Right kidney (tissue), 9 donors: ENCODE data around the gene EIF3J.
"Not testable (repeated sequence)": the region's sequence is repeated elsewhere in the genome, so short reads cannot be mapped to it uniquely, and the experiment has no call there.

Experiments used
- DNase-seq: peaks from one replicate; pipeline ENCODE4 v3.0.0-alpha.2; 2016
- long read RNA-seq, 8 donors: transcript quantifications; one replicate each; lab custom pipeline, GENCODE V29; 2026

Gene EIF3J, protein sequence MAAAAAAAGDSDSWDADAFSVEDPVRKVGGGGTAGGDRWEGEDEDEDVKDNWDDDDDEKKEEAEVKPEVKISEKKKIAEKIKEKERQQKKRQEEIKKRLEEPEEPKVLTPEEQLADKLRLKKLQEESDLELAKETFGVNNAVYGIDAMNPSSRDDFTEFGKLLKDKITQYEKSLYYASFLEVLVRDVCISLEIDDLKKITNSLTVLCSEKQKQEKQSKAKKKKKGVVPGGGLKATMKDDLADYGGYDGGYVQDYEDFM
- long read RNA-seq, donor 1, transcript EIF3J-201 (8 exons, 2,569 nt) = major isoform, 14 of 58 reads
- long read RNA-seq, donor 1, partial matches to known transcripts = 41 of 58 reads
- long read RNA-seq, donor 1, other reads (novel, unspliced or antisense) = 0 of 58 reads
- long read RNA-seq, donor 2, transcript EIF3J-201 (8 exons, 2,569 nt) = major isoform, 9 of 27 reads
- long read RNA-seq, donor 2, partial matches to known transcripts = 16 of 27 reads
- long read RNA-seq, donor 2, other reads (novel, unspliced or antisense) = 0 of 27 reads
- long read RNA-seq, donor 3, partial matches to known transcripts = 12 of 15 reads
- long read RNA-seq, donor 3, other reads (novel, unspliced or antisense) = 0 of 15 reads
- long read RNA-seq, donor 4, transcript EIF3J-201 (8 exons, 2,569 nt) = major isoform, 10 of 62 reads
- long read RNA-seq, donor 4, partial matches to known transcripts = 51 of 62 reads
- long read RNA-seq, donor 4, other reads (novel, unspliced or antisense) = 0 of 62 reads
- long read RNA-seq, donor 5, transcript EIF3J-201 (8 exons, 2,569 nt) = major isoform, 15 of 43 reads
- long read RNA-seq, donor 5, partial matches to known transcripts = 28 of 43 reads
- long read RNA-seq, donor 5, other reads (novel, unspliced or antisense) = 0 of 43 reads
- long read RNA-seq, donor 6, transcript EIF3J-201 (8 exons, 2,569 nt) = major isoform, 14 of 47 reads
- long read RNA-seq, donor 6, partial matches to known transcripts = 31 of 47 reads
- long read RNA-seq, donor 6, other reads (novel, unspliced or antisense) = 0 of 47 reads
- long read RNA-seq, donor 7 = 0 reads
- long read RNA-seq, donor 8, transcript EIF3J-201 (8 exons, 2,569 nt) = major isoform, 8 of 52 reads
- long read RNA-seq, donor 8, partial matches to known transcripts = 42 of 52 reads
- long read RNA-seq, donor 8, other reads (novel, unspliced or antisense) = 0 of 52 reads

DNA sequence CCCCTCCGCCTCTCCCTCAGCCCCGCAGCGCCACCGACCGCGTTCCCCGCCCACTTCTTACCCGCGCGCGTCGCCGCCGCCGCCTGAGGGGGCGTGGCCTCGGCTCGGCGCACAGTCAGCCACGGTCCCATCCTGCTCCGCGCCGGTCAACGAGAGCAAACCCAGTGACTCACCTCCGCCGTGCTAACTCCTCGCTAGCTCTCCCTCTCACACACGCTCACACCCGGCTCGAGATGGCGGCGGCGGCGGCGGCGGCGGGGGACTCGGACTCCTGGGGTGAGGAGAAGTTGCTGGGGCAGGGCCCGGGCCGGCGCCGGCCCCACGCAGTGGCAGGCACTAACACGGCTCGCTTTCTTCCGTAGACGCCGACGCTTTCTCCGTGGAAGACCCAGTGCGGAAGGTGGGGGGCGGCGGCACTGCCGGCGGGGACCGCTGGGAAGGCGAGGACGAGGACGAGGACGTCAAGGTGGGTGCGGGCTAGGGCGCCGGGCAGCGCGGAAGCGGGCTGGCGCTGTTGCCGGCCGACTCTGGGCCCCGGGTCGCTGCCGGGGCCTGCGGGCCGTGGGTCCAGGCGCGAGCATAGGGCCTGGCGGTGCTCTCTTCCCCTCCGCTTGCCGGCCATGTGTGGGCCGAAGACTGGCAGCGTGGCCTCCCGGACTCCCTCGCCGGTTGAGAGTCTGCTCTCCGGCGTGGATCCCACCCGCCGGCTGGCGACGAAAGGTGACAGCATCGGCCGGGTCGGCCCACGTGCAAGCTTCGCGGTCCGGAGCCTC, at the start of gene EIF3J:
TSS of gene EIF3J (plus strand) at position 186 of the 773 bp plus-strand sequence. CDS start at position 234, 48 bp downstream.
- DNase-seq = peak; percentile 94

DNA sequence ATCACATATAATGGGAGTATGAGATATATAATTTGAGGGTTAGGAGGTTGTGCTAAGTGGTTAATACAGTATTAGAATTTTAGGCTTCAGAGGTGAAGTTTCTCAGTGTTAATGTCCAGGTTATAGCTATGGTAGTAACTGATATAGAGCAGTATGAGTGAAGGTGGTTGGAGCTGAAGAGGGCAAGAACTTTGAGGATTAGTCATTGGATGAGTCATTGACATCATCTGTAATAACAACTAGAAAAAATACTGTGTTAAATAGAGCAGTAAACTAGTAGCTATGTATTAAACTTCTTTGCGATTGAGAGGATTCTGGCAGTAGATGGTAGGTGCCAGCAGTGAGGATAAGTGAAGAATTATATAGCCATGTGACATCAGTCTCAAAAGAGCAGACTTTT, 47.5 kb upstream of the EIF3J start:
- DNase-seq = no peak

DNA sequence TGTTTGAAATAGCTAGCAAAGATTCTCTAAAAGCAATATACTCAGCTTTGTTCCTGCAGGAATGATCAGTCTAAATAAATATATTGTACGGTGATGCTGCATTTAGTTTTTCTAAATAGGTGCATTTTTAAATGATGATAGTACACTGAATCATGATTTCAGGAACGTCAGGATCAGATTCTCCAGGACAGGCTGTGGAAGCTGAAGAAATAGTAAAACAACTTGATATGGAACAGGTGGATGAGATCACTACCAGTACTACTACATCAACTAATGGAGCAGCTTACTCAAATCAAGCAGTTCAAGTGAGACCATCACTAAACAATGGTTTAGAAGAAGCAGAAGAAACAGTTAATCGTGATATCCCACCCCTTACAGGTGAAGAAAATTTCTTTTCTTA, 46.3 kb upstream of the EIF3J start:
- DNase-seq = no peak

DNA sequence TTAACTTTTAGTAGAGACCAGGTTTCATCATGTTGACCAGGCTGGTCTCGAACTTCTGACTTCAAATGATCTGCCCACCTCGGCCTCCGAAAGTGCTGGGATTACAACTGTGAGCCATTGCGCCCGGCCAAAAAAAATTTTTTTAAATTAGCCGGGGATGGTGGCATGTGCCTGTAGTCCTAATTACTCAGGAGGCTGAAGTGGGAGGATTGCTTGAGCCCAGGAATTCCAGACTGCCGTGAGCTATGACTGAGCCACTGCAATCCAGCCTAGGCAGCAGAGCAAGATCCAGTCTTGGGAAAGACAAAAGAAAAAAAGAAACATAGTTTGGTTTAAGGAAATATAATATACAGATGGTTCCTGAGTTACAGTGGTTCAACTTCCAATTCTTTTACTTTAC, 44.9 kb upstream of the EIF3J start:
- no peak for DNase-seq

DNA sequence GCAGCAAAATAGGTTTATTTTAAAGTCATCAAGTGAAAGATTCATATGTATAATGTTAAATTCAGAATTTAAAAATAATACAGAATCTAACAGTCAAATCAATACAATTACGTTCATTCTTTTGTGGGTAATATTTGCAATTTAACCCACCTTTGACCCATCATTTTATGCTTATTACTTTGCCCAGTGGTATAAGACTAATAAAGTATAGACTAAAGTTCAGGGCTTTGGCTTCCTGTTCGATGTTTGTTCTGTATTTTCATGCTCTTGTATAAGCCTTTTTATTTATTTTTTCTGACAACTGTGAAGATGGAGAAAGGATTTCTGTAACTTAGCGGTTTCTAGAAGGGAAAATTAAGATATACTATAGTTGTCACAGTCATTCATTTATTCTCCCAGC, 44.3 kb upstream of the EIF3J start:
- DNase-seq = no peak

DNA sequence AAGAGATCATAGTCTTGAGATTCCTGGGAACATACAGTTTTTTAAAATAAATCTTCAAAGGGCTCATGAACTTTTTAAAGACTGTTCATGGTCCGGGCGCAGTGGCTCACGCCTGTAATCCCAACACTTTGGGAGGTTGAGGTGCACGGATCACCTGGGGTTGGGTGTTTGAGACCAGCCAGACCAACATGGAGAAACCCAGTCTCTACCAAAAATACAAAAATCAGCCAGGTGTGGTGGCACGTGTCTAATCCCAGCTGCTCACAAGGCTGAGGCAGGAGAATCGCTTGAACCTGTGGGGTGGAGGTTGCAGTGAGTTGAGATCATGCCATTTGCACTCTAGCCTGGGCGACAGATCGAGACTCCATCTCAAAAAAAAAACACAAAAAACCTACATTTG, 41.4 kb upstream of the EIF3J start:
- DNase-seq = no peak

DNA sequence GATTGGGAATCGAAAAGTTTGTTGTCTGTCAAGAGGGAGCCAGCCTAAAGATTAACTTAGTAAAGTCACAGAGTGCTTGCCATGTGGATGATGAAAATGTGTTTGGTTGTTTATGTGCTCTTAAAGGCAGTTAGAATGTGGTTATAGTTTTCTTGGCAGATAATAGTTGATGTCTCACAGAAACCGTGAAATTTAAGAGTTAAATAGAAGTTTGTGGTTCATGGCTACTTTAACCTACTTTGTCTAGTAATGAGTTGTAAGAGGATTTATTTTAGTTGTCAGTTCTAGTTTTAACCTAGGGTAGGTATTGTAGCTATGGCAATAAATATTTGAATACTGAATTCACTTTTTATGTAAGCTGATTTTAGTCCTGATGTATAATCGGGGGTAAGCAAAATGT, 36.4 kb upstream of the EIF3J start:
- no peak for DNase-seq

DNA sequence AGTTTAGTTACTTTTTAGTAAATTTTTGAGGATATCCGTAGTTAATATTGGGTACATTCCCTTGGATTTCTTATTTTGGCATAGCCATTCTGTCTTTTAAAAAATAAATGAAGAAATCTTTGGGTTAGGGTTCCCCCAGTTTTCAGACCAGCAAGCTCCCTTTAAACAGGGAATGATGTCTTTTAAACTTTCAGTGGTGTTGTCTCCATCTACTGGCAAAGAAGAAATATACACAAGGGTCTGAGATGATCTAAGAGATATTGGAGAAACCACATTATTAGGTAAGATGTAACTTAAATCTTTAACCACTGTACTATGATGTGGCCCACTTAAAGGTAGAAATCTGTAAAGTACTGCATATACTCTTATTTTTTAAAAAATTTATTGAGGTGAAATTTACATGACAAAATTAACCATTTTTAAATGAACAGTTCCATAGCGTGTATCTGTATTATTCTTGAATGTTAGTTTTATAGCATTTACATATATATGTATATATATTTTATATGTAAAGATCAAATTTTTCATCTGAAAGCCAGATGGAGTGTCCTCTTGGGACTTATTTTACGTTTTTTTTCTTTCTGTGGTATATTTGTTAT, 35.1 kb upstream of the EIF3J start:
- DNase-seq = no peak

DNA sequence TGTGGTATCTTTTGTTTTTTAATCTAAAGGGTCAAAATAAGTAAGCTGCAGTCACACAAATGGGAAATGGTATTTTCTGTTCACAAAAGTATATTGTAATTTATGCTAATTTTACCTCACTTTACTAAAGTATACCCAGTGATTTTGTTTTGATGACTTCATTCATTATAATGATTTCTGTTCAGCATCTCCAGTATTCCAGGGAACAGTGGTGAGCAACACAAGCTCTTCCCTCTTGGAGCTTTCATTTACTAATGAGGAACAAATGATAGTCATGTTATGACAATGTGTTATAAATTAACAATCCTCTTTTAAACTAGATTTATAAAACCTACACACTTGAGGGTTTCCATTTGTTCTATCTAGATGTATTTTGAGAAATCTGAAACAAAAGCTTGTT, 20.5 kb upstream of the EIF3J start:
- DNase-seq = no peak

DNA sequence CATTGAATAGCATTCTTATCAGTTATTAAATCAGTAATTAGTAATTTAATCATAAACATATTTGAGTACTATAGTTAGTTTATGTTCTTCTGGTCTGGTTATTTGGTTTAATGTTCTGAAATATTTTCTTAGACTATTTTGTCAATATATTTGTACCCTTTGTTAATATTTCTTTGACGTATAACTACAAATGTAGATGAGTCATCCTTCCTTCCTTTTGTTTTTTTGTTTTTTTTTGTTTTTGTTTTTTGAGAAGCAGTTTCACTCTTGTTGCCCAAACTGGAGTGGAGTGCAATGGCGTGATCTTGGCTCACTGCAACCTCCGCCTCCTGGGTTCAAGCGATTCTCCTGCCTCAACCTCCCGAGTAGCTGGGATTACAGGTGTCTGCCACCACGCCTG, 17.4 kb upstream of the EIF3J start:
- no peak for DNase-seq

DNA sequence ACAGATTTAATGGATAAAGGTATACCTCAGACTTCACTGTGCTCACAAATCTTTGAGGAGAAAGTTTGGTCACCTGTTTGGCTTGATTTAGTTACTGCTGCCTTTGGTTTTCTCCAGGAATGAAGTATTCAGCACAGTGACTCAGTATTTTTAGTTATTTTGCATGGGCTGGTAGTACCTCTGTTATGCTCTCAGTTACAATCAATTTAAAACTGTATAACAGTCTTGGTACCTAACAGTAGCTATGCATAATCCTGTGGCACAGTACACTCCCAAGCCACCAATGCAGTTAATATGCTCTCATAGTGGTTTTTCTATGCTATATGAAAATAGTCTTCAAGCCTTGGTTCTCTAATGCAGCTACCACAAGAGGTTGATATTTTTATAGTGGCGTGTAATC, 11.9 kb upstream of the EIF3J start:
- no peak for DNase-seq

DNA sequence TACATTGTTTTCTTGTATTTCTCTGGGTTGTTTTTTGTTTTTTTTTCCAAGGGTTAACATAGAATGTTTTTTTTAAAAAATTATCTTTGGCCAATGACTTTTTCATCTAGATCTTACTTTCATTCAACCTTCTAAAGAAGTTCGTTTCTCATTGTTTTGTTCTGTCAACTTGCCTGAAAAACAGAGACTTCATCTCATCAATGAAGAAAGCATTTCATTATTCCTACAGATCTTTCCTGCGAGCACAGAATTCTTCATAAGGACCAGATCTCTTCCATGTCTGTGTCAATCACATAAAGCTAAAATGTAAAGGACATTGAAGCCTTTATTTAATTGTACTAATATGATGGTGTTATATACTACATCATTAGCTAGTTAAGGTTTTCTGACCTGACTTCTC, 9.7 kb upstream of the EIF3J start:
- no peak for DNase-seq

DNA sequence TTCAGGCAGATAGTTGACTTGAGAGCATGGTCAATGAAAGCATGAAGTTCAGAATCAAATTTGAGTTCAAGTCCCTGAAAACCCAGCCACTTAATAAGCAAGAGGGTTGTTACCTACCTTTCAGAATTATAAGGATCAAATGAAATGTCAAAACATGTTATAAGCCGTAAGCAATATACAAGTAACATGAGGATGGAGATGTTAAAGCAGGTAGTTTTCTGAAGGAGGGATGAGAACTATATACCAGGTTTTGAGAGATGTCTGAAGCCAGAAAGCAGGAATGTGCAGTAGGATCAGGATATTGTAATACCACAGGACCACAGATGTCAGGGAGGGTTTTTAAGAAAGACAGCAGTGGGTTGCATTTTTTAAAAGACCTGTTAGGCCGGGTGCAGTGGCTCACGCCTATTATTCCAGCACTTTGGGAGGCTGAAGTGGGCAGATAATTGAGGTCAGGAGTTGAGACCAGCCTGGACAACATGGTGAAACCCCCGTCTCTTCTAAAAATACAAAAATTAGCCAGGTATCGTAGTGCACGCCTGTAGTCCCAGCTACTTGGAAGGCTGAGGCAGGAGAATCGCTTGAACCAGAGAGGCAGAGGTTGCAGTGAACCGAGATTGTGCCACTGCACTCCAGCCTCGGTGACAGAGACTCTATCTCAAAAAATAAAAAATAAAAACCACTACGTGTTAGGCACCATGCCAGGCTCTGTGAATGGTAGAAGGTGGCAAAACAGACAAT, 6.9 kb upstream of the EIF3J start:
- DNase-seq = no peak

DNA sequence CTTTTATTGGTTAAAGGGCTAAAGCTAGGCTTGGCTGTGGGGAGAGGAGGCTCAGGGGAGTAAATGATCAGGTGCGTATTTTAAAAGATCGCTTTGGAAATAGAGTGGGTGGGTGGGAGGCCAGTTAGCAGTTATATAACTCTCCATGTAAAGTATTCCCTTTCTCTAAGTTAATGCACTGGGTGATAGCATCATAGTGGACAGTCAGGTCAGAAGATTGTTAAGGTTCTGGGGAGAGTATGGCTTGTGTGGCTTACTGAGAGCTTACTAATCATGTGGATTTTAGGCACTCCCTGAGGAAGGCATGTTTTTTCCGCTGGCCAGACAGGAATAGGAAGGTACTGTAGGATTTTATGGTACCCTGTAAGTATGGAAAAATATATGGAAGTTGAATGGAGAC, 6.3 kb upstream of the EIF3J start:
- no peak for DNase-seq

DNA sequence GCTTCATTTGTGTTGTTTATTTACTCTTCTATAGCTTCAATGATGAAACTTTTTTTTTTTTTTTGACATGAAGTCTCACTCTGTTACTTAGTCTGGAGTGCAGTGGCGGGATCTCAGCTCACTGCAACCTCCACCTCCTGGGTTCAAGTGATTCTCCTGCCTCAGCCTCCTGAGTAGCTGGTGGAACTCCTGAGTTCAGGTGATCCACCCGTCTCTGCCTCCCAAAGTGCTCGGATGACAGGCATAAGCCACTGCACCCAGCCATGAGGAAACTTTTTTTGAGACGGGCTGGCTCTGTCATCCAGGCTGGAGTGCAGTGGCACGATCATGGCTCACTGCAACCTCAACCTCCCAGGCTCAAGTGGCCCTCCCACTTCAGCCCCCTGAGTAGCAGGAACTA, 4.7 kb upstream of the EIF3J start:
- not testable (repeated sequence) for DNase-seq

DNA sequence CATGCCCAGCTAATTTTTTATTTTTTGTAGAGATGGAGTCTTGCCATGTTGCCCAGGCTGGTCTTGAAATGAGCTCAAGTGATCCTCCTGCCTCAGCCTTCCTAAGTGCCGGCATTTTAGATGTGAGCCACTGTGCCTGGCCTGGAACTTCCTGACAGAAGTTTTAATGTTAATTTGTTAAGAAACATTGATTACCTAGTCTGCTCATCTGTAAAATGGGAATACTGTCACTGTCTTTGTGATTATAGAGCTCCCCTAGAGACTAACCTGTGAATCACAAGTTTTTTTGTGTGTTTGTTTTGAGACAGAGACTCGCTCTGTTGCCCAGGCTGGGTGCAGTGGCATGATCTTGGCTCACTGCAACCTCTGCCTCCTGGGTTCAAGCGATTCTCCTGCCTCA, 4.3 kb upstream of the EIF3J start:
- no peak for DNase-seq

DNA sequence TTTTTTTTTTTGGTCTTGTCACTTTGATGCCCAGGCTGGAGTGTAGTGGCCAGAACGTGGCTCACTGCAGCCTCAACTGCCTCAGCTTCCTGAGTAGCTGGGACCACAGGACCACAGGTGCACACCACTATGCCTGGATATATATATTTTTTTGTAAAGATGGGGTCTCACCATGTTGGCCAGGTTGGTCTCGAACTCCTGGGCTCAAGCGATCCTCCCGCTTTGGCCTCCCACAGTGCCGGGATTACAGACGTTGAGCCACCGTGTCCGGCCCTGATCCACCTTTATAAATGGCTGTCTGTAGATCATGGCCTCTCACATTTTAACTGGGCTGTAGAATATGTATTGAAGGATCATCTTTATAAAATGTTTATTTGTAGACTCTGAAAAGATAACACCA, 1.9 kb upstream of the EIF3J start:
- DNase-seq = no peak

DNA sequence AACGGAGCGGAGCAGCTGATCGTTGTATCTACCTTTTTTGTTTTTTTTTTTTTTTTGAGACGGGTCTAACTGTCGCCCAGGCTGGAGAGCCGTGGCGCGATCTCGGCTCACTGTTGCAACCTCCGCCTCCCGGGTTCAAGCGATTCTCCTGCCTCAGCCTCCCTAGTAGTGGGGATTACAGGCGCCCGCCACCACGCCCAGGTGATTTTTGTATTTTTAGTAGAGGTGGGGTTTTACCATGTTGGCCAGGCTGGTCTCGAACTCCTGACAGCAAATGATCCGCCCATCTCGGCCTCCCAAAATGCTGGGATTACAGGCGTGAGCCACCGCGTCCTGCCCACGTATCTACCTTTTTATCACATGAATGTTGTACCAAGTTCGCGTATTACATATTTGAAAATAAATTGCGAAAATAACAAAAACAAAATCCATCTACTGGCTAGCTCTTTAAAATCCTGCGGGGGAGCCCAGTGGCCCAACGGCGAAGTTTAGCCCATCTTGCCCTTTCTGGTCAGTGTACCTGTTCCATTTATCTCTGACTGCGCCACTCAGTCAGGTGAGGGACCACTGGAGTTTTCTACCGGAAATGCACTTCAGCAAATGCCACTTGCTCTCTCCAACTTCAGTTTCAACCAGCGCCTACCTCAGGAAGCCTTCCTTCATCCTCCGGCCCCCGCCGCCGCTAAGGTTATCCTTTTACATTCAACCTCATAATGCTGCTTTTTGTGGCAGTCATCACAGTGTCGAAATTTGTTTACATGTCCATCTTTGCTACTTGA, 1.2 kb upstream of the EIF3J start:
- DNase-seq = no peak

DNA sequence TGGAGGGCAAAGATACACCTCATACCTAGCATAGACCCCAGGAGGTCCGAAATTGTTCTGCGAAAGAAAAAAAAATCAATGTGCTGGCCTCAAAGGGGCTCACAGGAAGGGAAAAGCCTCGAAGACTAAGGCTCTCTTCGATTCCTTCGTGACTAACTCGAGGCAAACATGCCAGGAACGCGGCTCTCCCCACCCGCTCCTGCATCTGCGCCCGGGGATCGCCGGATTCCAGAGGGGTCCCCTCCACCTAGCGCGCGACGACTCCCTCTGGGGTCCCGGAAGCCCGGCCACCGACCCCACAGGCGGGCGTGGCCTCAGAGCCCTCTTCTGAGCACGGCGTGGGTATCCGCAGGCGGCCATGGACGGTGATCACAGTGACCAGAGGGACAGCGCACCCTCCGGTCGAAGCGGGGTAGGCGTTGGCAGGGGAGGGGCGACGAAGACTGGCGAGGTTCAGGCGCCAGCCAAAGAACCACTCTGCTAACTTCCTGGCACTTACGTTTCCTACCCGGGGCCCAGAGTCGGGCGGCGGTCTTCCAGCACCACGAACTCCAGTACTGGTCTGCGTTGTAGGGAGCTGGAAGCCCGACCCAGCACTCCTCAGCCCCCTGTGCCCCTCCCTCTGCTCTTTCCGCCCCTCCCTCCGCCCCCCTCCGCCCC, 515 bp upstream of the EIF3J start:
- peak; percentile 98 for DNase-seq
